ENCODE measurements around the gene SLC8A2.

DNA sequence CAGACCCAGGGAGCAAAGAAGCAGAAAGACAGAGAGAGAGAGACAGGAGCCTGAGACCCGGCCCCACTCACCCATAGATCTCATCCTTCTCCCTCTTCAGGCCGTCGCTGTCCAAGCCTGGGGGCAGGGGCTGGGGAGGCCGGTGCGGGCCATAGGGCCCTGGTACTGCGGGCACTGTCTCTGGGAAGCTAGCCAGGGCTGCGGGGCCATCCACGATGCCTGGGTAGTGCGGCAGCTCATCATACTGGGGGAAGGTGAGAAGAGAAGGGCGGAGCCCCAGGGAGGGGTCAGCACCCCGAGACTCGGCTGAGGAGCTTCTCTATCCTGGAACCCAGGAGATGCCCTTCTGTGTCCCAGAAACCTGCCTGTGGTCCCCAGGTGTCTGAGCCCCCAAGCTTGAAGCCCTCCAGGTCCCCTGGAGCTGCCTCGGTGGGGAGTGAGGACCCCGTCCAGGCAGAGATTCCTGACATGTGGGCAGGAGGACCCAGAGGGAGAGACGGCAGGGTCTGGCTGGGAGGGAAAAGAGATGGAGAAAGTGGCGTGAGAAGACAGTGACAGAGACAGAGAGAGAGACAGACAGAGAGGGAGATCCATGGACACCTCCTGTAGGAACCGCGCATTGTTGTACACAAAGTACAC, 54.5 kb downstream of the SLC8A2 start:
- TF ChIP-seq, protein P1, sequence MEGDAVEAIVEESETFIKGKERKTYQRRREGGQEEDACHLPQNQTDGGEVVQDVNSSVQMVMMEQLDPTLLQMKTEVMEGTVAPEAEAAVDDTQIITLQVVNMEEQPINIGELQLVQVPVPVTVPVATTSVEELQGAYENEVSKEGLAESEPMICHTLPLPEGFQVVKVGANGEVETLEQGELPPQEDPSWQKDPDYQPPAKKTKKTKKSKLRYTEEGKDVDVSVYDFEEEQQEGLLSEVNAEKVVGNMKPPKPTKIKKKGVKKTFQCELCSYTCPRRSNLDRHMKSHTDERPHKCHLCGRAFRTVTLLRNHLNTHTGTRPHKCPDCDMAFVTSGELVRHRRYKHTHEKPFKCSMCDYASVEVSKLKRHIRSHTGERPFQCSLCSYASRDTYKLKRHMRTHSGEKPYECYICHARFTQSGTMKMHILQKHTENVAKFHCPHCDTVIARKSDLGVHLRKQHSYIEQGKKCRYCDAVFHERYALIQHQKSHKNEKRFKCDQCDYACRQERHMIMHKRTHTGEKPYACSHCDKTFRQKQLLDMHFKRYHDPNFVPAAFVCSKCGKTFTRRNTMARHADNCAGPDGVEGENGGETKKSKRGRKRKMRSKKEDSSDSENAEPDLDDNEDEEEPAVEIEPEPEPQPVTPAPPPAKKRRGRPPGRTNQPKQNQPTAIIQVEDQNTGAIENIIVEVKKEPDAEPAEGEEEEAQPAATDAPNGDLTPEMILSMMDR (IDR thresholded peaks at IDR 0.05; ENCODE audit: poor library complexity, severe bottlenecking): no peak
- TF ChIP-seq EZH2 (IDR thresholded peaks at IDR 0.05; ENCODE audit: borderline replicate concordance, insufficient read depth, low read length, poor library complexity, severe bottlenecking): no peak
- no peak for TF ChIP-seq SMC3 (conservative IDR thresholded peaks at IDR 0.05; ENCODE audit: poor library complexity)
- no peak for TF ChIP-seq RAD21 (conservative IDR thresholded peaks at IDR 0.05)
- no peak for TF ChIP-seq EP300 (conservative IDR thresholded peaks at IDR 0.05; ENCODE audit: poor library complexity, severe bottlenecking)
- no peak for TF ChIP-seq REST (IDR thresholded peaks at IDR 0.05; ENCODE audit: borderline replicate concordance)
- TF ChIP-seq POLR2AphosphoS5 (IDR thresholded peaks at IDR 0.05): no peak
